Frontal cortex (tissue), 4 donors: ENCODE measurements around the gene C13orf46. TPM values are rescaled to one million over a fixed set of nuclear protein-coding genes. Genes with fewer than 3 reads are reported as not detected.
"Not testable (repeated sequence)": the region's sequence is repeated elsewhere in the genome, so short reads cannot be mapped to it uniquely, and the experiment has no call there.

ENCODE experiments used
- DNase-seq, 2 donors: peaks; one replicate each; pipeline ENCODE4 v3.0.0; 2012; ENCODE audit warnings: low spot score in 2 of 2
- FAIRE-seq: peaks from 2 replicates; lab custom pipeline; 2012; peaks lifted over from hg19 to GRCh38; lab: Jason Lieb, UNC
- total RNA-seq: library from RNA; depleted of rRNA; stranded (reverse); fragments of >200 nt; gene quantifications from one replicate; pipeline ENCODE4 v1.2.3, GENCODE V29; 2014
- donor health status: control.
- donor health status: control.
- donor health status: control.

The C13orf46 gene
- under 0.01 TPM for total RNA-seq

DNA sequence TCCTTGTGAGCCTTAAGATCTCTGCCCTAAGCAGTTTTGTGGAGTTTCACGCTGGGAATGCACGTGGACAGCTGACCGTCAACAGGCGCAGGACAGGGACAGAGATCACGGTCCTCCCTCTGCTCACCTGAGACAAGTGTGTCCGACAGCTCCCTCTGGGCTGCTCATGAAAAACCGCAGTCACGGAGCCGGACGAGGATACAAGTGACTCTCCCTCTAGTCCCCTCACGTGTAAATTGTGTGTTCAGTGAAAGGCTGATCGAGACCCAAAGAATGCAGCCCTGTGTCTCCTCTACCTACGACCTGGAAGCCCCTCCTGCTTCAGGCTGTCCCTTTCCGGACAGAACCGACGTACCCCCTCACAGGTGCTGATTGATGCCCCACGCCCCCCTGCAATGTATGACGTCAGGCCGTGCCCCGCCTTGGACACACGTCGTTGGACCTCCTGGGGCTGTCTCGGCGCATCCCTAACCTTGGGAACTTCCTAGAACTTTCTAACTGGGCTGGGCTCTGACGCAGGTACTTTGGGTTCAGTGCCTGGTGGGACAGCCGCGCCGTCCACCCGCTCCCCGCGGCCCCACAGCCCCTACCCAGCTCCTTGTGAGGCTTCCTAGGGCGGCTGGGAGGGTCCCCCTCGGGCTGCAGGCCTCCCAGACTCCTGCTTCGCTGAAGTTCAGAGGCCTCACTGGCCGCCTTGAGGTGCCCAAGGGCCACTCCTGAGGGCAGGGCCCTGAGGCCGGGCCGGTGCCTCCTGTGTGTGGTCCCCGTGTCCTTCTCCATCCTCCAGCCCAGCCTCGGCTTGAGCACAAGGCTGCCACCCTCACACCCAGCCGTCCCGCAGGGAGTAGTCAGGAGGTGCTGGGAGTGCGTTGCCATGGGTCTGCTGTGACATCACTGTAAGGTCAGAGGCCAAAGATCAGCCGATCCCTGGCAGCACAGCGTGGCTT, at the start of gene C13orf46:
TSS of gene C13orf46 (minus strand) at position 859 of the 947 bp plus-strand sequence. CDS start at position 780, 79 bp downstream.
- FAIRE-seq, result no peak
- DNase-seq, result no peak

DNA sequence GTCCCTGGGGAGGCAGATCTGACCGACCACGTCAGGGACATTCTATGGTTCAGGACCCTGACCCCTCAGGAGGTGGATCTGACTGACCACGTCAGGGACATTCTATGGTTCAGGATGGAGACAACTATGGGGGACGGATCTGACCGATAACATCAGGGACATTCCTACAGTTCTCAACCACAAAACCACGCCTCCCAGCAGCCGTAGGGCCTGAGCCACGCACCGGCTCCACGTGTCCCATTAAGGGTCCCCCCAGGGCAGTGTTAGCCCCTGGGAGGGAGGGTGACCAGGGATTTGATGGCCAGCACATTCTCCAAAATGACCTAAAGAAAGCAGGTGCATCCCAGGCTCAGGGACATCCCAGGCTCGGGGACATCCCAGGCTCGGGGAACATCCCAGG, 49.0 kb upstream of the C13orf46 start:
- DNase-seq (no peak), FAIRE-seq (no peak)

DNA sequence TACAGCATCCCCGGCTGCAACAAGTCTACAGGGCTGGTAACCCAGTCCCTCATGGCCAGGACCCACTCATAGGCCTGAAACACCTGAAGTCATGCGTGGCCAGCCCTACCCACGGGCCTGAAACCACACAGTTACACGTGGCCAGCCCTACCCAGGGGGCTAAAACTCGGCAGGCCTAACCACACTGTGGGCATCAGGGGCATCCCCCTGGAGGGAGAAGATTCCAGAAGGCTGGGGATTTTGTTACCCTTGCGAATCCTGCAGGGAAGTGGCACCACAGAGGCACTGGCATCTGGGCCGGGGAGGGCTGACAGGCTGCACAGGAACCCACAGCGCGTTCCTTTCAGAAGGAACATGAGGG, 48.4 kb upstream of the C13orf46 start:
- DNase-seq (no peak), FAIRE-seq (no peak)

DNA sequence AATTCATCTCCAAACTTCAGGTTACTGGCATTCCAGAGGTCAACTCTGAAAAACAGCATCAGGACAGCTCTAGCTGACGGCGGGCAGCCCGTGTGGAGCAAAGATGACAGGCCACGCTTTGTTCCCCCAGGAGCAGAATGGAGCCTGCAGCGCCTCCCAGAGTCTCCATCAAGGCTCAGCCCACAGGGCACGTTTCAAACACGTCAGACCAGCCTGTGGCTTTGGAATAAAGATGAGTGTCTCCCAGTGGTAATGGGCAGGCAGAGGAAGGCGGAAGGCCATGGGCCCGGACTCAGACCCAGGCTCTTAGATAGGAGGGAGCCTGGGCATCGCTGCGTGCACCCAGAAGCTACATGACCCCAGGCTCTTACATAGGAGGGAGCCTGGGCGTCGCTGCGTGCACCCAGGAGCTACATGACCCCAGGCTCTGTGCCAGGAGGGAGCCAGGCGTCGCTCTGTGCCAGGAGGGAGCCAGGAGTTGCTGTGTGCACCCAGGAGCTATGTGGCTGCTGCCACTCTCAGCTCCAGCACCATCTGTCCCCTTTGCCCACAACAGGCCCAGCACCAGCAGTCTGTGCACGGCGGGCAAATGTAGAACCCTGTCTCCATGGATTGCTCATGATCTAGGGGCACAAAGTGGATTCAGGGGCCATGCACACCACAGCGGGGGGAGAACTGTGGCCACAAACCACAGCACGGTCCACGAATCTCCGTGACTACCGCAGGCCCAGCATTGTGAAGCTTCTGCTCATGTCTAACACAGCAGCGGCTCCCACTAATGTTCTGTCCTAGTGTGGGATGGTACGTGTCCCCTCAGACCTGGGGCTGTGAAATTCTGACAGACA, 47.8 kb upstream of the C13orf46 start:
- FAIRE-seq (no peak), DNase-seq (no peak)

DNA sequence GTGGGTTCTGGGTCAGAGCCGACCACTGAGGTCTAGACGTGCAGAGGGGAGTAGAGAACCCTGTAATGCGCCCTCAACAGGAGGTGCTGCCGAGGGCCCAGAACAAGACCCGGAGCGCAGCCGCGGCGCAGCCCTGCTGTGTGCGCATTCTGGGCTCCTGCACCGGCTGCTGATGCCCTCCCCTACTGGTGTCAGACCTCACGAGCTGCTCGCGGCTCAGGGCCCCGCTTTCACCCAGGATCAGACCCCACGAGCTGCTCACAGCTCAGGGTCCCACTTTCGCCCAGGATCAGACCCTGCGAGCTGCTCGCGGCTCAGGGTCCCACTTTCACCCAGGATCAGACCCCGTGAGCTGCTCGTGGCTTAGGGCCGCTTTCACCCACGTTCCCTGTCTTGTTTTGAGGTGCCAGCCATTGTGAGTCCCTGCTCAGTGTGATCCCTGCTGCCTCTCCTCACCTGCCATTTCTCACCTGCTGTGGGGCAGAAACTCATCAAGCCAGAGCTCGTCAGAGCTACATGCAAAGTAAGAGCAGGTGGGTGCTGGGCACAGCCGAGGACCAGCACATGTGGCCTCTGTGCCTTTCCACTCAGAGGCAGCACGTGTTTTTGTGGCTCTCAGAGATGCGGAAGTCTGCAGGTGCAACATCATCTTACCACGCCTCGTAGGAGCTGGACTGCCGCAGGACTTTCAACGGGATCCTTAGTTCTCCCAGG, 47.0 kb upstream of the C13orf46 start:
- FAIRE-seq (no peak), DNase-seq (no peak)

DNA sequence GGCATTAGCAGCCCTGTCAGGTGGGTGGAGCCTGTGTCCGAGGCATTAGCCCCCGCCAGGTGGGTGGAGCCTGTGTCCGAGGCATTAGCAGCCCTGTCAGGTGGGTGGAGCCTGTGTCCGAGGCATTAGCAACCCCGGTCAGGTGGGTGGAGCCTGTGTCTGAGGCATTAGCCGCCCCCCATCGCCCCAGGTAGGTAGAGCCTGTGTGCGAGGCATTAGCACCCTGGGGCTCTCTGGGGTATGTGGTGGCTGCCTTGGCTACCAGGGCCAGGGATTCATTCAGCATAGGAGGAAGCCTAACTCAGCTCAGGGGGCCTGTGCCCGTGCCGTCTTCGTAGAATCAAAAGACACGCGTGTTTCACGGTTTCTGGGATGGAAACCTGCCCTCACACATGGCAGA, 46.3 kb upstream of the C13orf46 start:
- not testable (repeated sequence) for FAIRE-seq

DNA sequence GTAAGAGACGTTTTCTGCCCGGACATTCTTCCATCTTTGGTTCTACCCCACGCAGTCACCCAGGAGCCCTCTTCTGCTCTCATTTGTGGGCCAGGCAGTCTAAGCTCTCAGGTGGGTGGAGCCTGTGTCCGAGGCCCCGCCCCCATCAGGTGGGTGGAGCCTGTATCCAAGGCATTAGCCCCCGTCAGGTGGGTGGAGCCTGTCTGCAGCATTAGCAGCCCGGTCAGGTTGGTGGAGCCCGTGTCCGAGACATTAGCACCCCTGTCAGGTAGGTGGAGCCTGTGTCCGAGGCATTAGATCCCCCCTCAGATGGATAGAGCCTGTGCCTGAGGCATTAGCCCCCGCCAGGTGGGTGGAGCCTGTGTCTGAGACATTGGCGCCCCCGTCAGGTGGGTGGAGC, 45.5 kb upstream of the C13orf46 start:
- FAIRE-seq (no peak), DNase-seq (peak in 1 of 2 donors; percentile 59)

More for the DNA sequence above, 46.3 kb upstream of the C13orf46 start:
- DNase-seq, result not testable (repeated sequence)

DNA sequence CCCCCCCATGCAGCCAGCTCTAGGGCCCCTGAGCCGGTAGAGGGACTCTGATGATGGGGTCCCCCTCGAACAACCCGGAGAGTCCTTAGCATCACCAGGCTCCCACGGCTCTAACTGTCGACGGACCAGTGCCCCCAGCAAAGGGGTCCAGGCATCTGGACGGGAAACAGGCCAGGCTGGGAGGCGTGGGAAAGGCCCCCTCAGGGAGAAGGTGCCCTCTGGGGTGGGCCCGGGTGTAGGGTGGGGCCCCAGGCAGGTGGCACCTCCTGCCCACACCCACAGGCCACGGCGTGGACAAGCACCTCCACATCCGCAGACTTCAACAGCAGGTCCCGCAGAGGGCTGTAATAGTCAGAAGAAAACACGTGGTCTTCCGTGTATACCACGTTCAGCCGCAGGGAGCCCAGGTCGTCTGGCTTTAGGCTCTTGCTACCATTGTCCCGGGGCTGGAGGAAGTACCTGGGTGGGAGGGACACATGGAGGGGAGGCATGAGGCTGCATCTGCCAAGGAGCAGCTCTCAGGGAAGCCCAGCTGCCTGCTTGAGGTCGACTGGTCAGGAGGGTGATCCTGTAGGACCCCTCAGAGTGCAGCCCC, 44.7 kb upstream of the C13orf46 start:
- FAIRE-seq (no peak), DNase-seq (no peak)

DNA sequence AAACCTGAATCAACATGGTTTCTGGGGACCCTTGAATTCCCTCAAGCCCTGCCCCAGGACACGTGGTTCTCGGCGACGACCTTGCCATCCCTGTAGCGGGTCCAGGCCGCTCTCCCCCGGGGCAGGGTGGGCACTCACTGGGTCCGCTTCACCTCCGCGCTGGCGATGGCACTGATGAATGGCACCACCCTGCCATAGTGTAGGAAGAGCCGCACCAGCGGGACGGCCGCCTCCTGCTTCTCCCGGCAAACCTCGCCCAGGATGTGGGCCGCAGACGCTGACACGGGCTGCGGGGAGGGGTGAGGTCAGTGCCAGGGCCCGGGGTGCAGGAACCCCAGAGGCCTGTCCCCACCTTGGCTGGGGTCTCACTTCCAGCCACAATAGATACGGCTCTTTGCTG, 44.1 kb upstream of the C13orf46 start:
- FAIRE-seq (no peak), DNase-seq (no peak)

DNA sequence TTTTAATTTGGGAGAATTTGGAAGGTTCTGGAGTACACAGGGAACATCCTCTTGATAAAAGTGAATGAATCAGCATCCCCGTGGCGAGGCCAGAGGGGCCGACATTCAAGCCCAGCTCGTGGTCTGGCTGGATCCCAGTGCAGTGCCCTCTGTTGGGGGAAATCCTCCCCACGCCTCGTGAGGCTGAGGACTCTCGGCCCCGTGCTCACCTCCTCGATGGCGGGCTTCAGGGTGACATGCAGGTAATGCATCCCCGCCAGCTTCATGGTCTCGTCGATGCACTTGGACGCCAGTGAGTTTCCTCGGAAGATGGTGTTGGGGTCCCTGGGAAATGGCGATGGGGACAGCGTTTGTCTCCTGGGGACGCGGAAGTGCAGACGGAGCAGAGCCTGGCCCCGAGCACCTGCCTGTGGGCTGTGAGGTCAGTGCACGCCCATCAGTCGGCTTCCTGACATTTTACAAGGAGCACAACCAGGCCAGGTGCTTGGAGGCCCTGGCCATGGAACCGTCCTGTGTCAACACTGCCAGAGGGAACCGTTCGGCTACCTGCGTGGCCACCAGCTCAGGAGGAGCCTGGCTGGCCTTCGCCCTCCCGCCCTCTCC, 43.3 kb upstream of the C13orf46 start:
- no peak for FAIRE-seq
- DNase-seq, result no peak

DNA sequence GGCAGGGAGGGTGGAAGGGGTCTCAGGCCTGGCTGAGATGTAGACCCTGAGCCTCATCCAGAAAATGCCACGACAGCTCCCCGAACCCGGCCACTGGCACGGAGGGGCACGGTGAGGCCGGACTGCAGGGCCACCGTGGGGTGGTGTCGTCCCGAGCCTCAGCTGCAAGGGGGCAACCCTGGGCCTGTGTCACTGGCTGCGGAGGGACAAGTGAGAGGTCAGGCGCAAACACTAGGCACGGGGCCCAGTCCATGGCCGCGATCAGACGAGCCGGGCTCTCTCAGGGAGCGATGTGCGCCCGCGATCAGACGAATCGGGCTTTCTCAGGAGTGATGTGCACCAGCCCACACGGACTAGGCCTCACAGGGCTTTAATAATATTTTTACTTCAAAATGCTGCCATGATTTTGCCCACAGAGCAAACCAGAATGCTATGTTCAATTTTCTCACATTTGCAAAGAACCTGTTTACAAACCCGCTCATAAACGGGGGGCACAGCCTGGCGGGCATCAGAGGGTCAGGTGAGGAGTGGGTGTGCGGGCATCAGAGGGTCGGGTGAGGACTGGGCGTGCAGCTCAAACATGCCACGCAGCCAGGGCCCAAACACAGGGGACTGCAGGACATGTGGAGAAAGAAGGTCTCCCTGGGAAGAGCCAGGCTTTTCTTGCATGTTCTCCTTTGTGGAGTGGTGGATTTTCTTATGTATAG, 42.6 kb upstream of the C13orf46 start:
- FAIRE-seq (no peak), DNase-seq (no peak)

DNA sequence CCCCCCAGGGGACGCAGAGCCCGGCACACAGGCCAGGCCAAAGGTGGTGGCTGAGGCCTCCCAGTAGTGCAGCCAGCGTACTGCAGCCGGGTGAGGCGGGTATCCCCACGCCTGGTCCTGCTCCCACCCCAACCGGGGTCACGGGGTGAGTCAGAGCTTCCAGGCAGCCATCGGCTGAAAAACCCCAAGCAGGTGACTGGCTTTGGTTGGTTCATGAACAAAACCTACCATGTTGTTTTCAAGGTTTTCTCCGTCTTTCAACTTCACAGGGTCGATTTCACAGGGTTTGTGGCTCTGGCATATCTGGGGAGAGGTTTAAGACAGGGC, 42.1 kb upstream of the C13orf46 start:
- DNase-seq (no peak), FAIRE-seq (no peak)

DNA sequence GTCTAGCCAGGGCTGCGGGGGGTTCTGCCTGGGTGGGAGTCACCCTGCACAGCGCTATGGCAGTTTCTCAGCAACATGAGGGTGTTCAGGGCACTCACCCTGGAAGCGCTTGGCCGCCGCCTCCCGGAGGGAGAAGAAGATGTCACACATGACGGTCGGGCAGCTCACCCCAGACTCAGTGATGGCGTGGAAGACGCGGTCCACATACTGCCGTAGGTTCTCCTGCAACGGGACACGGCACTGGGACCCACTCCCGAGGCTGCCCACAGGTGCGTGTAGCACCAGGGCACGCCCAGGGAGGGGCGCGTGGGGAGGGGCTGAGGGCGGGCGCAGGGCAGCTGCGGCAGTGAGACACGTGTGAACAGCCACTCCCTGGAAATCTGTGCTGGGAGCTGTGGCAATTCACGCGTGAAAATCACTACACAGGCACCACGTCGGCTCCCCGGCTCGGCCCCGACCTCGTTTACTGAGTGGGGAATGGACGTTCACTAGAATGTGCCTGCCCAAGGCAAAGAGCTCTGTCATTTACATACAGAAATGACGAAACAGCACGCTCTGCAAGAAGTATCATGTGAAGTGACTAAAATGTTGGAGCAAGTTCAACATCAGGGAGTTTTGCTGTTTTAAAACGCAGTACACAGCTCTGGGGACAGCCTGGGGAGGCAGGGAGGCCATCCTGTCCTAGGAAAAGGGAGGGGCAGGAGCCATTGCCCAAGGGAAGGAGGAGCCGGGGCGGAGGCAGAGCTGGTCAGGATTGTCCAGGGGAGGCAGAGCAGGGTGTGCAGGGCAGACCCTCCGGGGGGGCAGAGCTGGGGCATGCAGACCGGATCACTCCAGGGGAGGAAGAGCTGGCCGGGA, 41.5 kb upstream of the C13orf46 start:
- FAIRE-seq, result no peak
- no peak for DNase-seq

DNA sequence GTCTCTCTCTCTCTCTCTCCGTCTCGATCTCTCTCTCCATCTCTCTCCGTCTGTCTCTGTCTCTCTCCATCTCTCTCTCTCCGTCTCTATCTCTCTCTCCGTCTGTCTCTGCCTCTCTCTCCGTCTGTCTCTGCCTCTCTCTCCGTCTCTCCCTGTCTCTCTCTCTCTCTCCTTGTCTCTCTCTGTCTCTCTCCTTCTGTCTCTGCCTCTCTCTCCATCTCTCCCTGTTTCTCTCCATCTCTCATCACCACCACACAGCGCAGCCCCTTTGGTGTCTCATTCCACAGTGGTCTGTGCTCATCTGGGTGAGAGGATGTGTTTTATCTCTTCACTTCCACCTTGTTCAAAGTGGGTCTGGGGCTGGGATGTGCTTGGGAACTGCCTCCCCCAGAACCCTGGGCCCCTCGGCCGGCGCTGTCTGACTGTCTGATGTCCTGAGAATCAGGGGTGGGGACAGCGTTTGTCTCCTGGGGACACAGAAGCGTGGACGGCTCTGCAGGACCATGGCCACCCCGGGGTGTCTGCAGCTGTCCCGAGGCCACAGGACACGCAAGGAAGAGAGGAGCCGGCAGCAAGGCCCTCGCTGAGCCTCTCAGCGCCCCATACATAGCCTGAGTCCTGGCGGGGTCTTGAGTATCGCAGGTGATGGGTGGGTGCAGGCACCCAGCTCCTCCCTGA, 40.2 kb upstream of the C13orf46 start:
- no peak for DNase-seq

DNA sequence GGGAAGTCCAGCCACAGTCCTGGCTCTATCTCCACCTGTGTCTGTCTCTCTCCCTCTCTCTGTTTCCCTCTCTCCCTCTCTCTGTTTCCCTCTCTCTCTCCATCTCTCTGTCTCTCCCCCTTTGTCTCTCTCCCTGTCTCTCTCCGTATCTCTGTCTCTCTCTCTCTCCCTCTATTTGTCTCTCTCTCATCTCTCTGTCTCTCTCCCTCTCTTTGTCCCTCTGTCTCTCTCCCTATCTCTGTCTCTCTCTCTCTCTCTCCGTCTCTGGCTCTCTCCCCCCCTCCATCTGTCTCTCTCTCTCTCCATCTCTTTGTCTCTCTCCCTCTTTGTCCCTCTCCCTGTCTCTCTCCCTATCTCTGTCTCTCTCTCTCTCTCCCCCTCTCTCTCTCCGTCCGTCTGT, 39.5 kb upstream of the C13orf46 start:
- DNase-seq, result no peak
- FAIRE-seq, result no peak

More for the DNA sequence above, 40.2 kb upstream of the C13orf46 start:
- no peak for FAIRE-seq

DNA sequence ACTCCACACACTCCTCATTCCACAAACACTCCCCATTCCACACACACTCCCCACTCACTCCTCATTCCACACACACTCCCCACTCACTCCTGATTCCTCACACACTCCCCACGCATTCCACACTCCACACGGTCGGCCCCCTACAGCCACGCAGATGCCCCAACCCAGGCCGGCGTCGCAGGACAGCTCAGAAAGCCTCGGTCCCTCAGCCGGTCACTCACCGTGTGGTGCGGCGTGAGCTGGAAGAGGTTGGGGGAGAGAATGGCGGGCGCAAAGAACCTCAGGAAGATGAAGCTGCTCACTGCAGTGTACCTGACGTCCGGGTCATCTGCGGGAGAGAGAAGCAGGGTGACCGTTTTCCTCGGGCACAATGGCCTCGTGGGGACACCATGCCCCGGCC, 39.0 kb upstream of the C13orf46 start:
- FAIRE-seq, result no peak

DNA sequence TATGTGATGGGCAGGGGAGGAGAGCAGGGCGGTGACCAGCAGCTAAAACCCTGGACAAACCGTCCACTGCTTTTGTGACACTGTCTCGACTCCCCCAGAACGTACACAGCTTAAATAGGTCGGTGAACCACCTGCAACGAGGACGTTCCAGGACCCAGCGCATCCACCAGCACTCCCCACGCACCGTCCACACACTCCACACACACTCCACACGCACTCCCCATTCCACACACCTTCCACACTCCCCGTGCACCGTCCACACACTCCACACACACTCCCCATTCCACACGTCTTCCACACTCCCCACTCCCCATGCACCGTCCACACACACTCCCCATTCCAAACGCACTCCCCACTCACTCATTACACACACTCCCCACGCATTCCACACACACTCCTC, 38.3 kb upstream of the C13orf46 start:
- no peak for DNase-seq
- FAIRE-seq, result no peak

More for the DNA sequence above, 39.0 kb upstream of the C13orf46 start:
- no peak for DNase-seq
